ENCODE data around the gene ZSCAN1.

ZSCAN1 gene

GRCh38 chr19:58083021-58083420 lies 49.2 kb downstream of the ZSCAN1 start:
- no peak overlapping the region for H3K4me3 ChIP-seq (ENCODE audit: low read length)
- no peak for DNase-seq (ENCODE audit: low read depth)
- no peak for TF ChIP-seq CTCF (conservative IDR thresholded peaks at IDR 0.05; ENCODE audit: low read depth, low read length)

- DNase-seq (ENCODE audit: low read depth): no peak
- H3K4me3 ChIP-seq (ENCODE audit: low read length): no peak overlapping the region
- TF ChIP-seq CTCF (conservative IDR thresholded peaks at IDR 0.05; ENCODE audit: low read depth, low read length): no peak
Measured at GRCh38 chr19:58084596-58085347, 50.9 kb downstream of the ZSCAN1 start.

- H3K4me3 ChIP-seq (ENCODE audit: low read length): no peak overlapping the region
- DNase-seq (ENCODE audit: low read depth): no peak
- no peak for TF ChIP-seq CTCF (conservative IDR thresholded peaks at IDR 0.05; ENCODE audit: low read depth, low read length)
Measured at GRCh38 chr19:58085348-58085875, 51.6 kb downstream of the ZSCAN1 start.

GRCh38 chr19:58086825-58087710 lies 53.2 kb downstream of the ZSCAN1 start:
- no peak overlapping the region for H3K4me3 ChIP-seq (ENCODE audit: low read length)
- no peak for TF ChIP-seq CTCF (conservative IDR thresholded peaks at IDR 0.05; ENCODE audit: low read depth, low read length)
- DNase-seq (ENCODE audit: low read depth): no peak

GRCh38 chr19:58088521-58089052 lies 54.8 kb downstream of the ZSCAN1 start:
- DNase-seq (ENCODE audit: low read depth): no peak
- no peak for TF ChIP-seq CTCF (conservative IDR thresholded peaks at IDR 0.05; ENCODE audit: low read depth, low read length)
- no peak overlapping the region for H3K4me3 ChIP-seq (ENCODE audit: low read length)

GRCh38 chr19:58089846-58090245 lies 56.0 kb downstream of the ZSCAN1 start:
- TF ChIP-seq CTCF (conservative IDR thresholded peaks at IDR 0.05; ENCODE audit: low read depth, low read length): no peak
- no peak overlapping the region for H3K4me3 ChIP-seq (ENCODE audit: low read length)
- no peak for DNase-seq (ENCODE audit: low read depth)
